Right kidney (tissue), 9 donors: ENCODE data around the gene CAPNS2.

Source experiments
- DNase-seq: peaks from one replicate; pipeline ENCODE4 v3.0.0-alpha.2; 2016
- long read RNA-seq, 8 donors: transcript quantifications; one replicate each; lab custom pipeline, GENCODE V29; 2026

The CAPNS2 gene
- long read RNA-seq, donor 1, result 0 reads
- long read RNA-seq, donor 2, result 0 reads
- long read RNA-seq, donor 3, result 0 reads
- long read RNA-seq, donor 4, result 0 reads
- long read RNA-seq, donor 5, result 0 reads
- long read RNA-seq, donor 6, result 0 reads
- long read RNA-seq, donor 7, result 0 reads
- long read RNA-seq, donor 8, result 0 reads

- no peak for DNase-seq
Measured at GRCh38 chr16:55566432-55567175, at the start of gene CAPNS2. CAPNS2 (plus strand) TSS chr16:55566684; CDS start chr16:55566757, 73 bp downstream.

DNA sequence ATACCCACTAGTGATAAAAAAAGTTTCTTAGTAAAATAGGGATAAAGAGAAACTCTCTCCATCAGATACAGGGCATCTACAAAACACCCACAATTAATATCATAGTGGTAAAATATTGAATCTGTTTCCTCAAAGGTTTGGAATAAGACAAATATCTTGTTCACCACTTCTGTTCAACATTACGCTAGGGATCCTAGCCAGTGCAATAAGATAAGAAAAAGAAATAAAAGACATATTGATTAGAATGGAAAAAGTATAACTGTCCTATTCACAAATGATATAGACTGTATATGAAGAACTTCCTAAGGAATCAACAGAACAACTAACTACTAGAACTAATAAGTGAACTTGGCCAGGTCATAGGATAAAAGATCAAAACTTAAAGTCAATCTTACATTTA, 44.7 kb upstream of the CAPNS2 start:
- no peak for DNase-seq

- DNase-seq, result no peak
Measured at GRCh38 chr16:55526441-55526840, 40.0 kb upstream of the CAPNS2 start.

DNA sequence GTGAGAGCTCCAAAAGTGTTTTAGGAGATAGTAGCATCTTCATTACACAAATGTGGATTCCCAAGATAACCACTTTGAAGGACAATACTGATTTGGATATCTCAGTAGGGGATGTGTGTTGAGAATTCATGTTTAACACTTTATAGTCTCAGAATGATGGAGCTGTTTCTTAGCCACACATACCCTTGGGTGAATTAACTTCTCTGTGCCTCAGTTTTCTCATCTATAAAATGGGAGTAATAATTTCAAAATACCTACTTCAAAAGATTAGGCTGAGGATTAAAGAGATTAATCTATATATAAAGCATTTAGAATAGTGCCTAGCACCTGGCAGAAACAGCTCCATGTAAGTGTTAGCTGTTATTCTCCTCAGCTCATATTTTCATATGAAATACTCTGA, 38.6 kb upstream of the CAPNS2 start:
- no peak for DNase-seq

GRCh38 chr16:55529018-55529417, 37.5 kb upstream of the CAPNS2 start:
- DNase-seq, result no peak

DNA sequence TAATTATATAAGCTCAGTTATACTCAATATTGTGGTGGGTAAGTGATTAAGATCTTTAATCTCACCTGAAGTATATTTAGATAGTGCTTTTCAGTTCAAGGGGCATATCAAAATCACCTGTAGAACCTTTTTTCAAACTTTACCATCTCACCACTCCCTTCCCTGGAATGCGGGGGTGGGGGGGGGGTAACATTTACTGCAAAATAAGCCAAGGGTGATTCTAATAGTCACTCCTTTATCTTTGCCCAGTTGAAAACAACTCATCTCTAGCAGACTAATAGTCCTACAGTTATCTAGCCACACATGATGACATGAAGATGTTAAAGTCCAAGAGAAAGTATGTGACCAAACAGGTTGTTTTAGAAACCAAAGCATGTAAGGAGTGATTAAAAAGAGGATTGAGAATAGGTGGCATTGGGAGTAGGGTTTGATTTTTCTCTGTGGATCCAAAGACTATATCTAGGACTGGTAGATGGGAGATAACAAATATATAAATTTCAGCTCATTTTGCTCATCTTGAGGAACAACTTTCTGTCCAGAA, 36.1 kb upstream of the CAPNS2 start:
- no peak for DNase-seq

DNA sequence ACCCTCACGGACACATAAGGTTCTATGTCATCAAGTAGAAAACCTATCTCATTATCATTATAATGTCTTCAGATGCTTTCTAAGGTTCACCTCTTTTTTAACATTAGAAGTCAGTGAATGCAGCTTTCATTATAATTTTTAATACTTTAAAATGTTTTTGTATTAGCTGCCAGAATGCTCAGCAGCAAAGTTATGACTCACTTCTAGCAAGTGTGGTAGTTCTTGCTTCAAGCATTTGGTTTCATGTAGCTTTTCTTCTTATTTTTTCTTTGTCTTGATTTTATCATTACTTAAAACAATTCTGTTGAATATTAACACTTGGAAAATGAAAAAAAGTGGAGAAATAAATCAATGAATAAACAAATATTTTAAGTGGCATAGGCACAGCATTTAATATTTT, 34.3 kb upstream of the CAPNS2 start:
- no peak for DNase-seq

DNA sequence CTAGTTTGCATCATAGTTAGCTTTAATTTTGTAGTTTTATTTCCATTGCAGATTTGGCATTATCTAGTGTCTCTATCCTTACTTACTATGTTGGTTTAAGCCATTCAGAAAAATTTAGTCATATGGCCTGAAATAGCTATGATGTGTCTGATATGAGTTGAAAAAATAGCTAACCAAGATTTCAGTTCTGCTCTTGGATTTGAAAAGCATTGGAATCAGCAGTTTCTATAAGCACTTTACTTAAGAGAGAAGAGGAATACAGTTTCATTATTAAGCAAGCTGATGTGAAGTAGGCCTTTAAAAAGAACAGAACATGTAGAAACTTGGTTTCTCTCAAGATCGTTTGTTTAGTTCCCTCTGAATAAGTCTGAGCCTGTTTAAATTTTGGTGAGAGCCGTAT, 31.7 kb upstream of the CAPNS2 start:
- no peak for DNase-seq

- DNase-seq, result no peak
Measured at GRCh38 chr16:55539049-55539448, 27.4 kb upstream of the CAPNS2 start.

GRCh38 chr16:55539488-55539887, 27.0 kb upstream of the CAPNS2 start:
- DNase-seq, result no peak

GRCh38 chr16:55540221-55540620, 26.3 kb upstream of the CAPNS2 start:
- DNase-seq, result no peak

DNA sequence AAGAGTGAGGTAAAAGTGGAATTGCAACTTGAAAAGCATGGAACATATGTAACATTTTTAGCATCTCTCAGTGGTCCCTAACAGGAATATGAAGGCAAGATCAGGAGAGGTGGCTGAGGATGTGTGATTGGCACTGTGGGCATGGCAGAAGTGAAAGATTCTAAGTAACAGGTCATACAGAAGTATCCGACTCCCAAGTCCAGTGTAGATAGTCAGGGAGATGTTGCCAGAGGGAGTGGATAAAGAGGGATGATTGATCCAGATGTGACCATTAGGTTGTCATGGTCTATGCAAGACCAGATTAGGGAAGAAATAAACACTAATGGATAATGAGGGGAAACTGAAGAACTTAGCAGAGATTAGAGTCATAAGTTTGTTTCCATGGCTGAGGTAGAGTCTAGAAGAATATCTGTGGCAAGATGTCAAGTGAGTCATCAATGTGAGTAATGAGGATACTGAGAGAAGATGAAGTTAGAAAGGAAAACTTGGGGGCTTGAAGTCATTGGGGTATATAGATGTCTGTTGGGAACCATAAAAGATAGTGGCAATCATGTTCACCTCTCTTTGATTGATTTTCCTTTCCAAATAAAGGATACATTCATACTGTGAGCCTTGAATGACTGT, 23.9 kb upstream of the CAPNS2 start:
- DNase-seq, result no peak

GRCh38 chr16:55543472-55543871, 23.0 kb upstream of the CAPNS2 start:
- peak; percentile 4 for DNase-seq

DNA sequence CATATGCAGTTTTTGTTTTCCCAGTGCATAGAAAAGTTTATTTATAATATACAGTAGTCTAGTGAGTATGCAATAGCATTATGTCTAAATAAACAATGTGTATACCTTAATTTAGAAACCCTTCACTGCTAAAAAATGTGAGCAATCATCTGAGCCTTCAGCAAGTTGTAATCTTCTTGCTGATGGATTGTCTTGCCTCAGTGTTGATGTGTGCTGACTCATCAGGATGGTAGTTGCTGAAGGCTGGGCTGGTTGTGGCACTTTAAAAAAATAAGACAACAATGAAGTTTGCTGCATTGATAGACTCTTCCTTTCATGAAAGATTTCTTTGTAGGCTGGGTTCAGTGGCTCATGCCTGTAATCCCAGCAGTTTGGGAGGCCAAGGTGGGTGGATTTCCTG, 13.9 kb upstream of the CAPNS2 start:
- no peak for DNase-seq

DNA sequence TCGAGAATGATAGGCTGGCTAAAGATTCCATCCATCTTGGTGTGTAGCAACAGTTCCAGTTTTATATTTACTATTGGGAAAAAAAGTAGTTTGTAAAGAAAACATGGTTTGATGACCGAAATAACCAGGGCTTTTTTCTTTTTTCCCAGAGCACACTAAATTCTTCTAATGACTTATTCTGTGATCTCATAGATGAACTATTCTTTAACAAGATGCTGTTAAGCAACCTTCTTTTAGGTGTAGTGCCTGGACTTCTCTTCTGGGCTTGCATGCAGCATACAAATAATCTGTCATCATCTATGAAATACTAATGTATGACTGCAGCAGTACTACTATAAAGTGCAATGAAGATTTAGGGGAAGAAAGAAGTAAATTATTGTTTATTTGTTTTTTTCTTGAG, 11.0 kb upstream of the CAPNS2 start:
- DNase-seq, result no peak

GRCh38 chr16:55557186-55557585, 9.3 kb upstream of the CAPNS2 start:
- DNase-seq, result no peak

- DNase-seq, result no peak
Measured at GRCh38 chr16:55559233-55559632, 7.3 kb upstream of the CAPNS2 start.

DNA sequence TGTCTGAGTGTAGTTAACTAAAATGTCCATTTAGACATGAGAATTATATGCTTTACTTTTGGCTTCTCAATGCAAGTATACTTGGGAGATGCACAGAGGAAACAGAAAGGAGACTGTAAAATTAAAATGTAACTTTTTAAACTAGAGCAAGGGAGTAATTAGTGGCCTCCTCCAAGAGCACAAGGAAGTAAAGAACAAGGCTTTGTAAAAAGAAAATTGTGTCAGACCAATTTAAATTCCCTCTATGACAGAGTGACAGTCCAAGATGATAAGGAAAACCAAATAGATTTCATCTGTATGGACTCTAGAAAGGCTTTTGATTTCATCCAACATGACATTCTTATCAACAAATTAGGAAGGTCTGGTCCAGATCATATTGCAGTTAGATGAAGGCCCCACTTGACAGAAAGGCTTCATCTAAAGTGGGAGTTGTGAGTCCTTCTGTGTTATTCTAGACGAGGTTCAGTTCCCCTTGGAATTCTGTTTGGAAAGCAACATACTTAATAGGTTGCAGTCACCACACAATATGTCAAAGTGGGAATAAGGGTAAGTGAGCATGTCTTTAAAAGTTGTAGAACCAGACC, 6.5 kb upstream of the CAPNS2 start:
- DNase-seq, result no peak

- no peak for DNase-seq
Measured at GRCh38 chr16:55561319-55561848, 5.1 kb upstream of the CAPNS2 start.

DNA sequence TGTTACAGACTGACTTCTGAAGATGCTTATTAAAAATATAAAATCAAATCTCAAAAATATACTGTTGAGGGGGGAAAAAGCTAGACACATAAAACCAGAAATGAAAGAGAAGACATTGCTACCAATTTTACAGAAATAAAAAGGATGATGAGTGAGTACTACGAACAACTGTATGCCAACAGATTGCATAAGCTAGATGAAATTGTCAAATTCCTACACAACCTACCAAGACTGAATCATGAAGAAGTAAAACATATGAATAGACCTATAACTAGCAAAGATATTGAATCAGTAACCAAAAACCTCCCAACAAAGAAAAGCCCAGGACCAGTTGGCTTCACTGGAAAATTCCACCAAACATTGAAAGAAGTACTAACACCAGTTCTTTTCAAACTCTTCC, 3.5 kb upstream of the CAPNS2 start:
- no peak for DNase-seq

DNA sequence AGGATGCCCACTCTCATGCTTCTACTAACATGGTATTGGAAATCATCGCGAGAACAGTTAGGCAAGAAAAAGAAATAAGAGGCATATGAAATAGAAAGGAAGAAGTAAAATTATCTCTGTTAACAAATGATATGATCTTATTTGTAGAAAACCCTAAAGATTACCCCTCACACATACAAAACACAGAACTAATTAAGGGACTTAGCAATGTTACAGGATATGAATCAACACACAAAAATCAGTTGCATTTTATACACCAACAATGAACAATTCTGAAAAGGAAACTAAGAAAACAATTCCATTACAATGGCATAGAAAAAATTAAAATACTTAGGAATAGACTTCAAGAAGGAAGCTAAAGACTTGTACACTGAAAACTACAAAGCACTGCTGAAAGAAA, 2.7 kb upstream of the CAPNS2 start:
- DNase-seq, result no peak

DNA sequence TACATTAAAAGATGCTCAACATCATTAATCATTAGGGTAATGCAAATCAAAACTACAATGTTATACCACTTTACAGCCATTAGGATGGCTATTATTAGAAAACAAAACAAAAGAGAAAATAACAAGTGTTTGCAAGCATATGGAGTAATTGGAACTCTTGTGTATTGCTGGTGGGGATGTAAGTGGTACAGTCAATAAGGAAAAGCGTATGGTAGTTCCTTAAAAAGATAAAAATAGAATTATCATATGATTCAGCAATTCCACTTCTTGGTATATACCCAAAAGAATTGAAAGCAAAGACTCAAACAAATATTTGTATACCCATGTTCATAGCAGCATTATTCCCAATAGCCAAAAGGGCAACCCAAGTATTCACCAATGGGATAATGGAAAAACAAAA, 1.4 kb upstream of the CAPNS2 start:
- no peak for DNase-seq

DNA sequence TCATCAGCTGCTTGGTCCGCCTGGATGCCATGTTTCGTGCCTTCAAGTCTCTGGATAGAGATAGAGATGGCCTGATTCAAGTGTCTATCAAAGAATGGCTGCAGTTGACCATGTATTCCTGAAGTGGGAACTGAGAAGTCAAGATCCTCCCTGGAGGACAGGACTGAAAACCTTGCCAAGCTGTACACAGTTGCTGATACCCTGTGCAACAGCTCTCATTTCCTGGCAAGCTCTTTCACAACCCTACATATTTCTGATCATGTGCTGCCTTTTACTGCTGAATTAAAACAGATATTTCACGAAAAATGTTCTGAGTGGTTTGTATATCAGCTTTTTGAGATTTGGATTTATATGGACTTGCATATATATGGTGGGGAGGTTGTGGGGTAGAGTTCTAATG, 898 bp downstream of the CAPNS2 start:
- DNase-seq, result no peak
